Anterior cingulate cortex (tissue), 58 donors: ENCODE data around the gene USP22.
"Not testable (repeated sequence)": the region's sequence is repeated elsewhere in the genome, so short reads cannot be mapped to it uniquely, and the experiment has no call there.

Experiments
- DNase-seq, 58 donors: peaks; one replicate each; lab custom pipeline; 2025; lab: John Stamatoyannopoulos, UW

USP22 gene

DNA sequence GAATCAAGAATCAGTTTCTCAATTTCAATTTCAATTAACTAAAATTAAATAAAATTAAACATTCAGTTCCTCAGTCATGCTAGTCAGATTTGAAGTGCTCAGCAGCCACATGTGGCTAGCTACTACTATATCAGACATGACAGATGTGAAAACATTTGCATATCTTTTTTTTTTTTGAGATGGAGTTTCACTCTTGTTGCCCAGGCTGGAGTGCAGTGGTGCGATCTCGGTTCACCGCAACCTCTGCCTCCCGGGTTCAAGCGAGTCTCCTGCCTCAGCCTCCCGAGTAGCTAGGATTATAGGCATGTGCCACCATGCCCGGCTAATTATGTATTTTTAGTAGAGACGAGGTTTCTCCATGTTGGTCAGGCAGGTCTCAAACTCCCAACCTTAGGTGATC, 10.2 kb upstream of the USP22 start:
- DNase-seq, result not testable (repeated sequence)

DNA sequence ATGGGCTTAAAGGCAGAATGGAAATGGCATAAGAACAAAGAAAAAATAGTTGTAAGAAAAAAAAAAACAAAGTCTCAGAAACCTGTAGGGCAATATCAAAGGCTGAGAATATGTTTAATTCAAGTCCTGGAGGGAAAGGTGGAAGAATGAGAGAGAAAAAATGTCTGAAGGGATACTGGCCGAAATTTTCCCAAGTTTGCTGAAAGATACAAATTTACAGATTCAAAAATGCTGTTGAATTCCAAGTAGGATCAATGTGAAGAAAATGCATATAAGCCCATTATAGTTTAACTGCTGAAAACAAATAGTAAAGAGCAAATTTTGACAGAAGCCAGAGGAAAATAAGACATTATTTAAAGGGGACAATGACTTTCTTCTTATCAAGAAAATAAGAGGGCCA, 6.6 kb upstream of the USP22 start:
- no peak for DNase-seq

DNA sequence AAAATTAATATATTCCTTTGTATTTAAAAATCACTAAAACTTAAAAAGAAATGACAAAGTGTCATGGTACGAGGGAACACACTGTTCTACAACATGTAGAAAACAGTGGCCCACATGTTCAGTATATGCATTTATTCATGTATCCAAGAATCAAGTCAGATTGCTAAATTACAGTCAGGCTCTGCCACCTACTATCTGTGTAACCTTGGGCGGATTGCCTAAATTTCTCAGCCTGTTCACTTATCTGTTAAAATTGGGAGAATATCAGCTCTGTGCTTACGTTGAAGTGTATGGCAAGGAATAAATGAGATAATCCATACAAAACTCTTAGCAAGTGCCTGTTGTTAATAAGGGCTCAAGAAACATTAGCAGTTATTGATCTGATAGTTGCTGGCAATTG, 3.4 kb upstream of the USP22 start:
- no peak for DNase-seq

DNA sequence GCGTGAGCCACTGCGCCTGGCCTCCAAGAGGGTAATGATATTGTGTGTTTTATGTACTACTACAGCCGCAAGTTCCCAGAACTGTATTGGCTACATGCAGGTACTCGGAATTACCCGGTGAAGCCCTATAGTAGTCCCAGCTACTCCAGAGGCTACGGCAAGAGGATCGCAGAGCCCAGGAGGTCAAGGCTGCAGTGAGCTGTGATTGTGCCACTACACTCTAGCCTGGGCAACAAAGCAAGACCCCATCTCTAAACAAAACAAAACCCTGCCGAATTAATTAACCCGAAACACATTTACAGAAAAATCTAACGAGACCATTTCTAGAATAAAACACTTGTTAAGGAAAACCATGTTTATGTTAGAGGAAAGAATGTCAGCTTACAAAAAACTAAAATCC, 2.2 kb upstream of the USP22 start:
- DNase-seq, result no peak

DNA sequence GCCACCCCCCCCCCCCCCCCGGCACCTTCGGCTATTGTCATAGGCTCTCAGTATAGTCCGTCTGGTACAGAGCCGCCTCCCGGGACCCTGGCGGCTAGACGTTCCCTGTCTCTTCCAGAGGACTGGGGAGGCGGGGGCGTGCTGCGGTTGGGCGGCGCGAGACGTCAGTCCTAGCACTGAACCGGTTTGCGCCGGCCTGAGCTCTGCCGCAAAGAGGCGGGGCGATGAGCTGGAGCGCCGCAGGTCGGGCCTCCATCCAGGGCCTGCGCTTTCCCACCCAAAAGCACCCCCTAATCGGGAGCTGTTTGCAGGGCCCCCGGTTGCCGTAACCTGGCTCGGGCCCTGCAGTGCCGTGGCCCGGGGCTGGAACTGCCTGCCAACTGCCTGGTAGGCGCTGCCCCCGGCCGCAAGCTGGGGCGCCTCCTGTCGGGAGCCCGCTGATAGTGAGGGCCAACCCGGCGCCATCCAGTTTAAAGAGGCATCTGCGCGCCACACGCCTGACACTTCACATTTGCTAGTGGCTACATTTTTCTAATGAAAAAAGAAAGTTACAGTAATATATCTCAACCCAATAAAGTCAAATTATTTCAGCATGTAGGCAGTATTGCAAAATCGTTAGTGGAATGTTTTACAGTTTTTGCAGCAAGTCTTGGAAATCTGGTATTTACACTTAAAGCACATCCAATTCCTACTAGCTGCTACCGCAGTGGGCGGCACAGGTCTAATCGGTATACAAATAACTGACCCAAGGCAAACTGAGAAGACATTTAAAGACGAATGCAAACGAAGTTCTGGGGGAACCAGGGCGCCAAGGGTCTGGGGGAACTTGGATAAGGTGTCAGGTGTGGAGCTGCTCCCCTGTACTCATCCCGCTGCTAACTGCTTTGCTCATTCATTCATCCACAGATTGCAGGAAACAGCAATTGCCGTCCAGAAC, 753 bp upstream of the USP22 start:
- DNase-seq, result peak; percentile 62 to 100 (median 98)

DNA sequence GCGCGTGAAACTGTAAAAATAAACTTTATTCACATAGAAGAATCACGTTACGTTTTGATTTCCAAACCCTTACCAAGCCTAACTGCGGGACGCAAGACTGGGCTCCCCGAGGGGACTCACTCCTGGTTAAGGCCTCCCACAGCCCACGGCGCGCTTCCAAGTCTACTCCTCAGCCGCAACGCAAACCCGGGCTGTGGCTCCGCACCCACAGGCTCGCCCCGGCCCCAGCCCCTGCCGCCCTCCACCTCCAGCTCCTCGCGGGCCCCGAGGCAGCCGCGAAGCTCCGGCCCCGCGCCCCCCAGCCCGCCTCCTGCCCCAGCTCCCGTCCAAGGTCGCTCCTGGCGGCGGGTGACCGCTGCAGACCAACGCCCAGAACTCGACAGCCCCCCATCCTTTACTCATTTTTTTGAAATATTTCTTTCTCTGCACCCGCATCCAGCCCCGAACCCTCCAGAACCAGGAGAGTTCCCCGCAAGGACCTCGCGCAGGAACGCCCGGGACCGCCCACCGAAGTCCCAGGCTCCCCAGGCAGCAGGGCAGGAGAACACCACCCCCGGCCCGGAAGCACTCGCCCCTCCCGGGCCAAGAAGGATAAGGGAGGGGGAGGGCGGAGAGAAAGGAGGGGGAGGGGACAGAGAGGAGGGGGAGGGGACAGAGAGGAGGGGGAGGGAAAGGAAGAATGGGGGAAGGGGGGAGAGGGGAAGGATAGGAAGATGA, 912 bp downstream of the USP22 start:
- peak in 54 of 58 donors; percentile 18 to 84 (median 72) for DNase-seq

DNA sequence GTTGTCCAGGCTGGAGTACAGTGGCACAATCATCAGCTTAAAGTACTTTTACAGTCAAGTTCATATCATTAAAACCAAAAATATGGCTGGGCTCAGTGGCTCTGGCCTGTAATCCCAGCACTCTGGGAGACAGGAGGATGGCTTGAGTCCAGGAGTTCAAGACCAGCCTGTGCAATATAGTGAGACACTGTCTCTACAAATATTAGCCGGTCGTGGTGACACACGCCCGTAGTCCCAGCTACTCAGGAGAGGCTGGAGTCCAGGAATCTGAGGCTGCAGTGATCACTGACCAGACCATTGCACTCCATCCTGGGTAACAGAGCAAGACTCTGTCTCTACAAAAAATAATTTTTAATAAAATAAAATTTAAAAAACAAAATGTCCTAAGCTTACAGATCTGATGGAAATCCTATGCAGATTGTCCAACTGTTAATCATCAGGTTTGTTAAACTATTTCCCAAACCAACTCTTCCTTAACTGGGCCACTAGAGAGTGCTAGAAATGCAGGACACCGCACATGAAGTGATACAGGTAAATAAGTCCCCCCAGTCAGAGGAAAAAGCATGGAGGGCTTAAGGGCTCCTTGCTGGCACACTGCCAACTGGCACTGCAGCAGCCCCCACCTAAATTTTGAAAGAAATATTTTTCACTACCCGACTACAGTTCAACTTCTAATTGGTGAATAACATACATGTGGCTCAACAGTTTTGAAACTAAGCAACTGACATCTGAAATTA, 2.8 kb downstream of the USP22 start:
- peak in 1 of 58 donors; percentile 37 for DNase-seq

DNA sequence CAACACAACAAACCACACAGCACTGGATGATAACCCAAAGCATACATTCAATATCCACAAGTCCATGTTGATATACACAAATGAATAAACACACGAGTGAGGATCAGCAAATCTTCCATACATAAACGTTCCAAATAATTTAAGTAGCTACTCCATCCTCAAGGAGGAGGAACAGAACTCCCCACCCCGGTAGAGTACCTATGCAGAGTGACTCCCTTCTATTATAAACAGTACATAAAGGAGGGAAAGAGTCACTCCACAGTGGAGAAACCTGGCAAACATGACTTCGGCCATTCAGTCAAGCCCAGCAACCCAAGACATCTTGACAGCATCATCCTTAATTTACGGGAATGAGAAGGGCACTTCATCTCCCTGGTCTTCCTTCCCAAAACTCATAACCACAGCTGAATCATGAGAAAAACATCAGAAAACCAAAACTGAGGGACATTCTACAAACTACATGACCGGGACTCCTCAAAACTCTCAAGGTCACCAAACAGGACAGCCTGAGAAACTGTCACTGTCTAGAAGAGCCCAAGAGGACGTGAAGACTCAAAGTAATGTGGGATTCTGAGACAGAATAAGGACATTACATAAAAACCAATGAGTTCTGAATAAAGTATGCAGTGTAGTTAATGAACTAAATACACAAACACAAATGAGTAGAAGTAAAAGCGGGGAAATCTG, 5.6 kb downstream of the USP22 start:
- no peak for DNase-seq

DNA sequence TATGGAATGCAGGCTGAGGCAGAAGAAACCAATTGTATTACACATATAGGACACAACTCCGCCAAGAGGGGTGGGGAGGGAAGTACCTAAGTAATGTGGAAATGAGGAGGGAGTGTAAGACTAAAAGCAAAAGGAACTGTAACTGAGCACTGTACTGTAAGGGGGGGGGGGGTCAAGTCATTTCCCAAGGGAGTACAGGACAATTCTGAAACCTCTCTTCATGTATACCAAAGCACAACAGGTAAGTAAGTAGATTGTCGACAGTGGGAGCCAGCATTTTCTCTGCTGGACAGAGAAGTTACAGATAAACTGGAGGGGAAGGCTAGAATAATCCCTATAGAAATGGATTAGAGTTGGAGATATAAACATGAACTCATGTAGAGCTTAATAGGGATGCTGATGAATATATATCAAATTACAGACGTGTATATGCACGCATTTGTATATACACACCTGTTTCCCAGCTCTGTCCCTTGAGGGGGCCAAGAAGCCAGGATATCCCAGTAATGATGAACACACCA, 6.4 kb downstream of the USP22 start:
- no peak for DNase-seq

DNA sequence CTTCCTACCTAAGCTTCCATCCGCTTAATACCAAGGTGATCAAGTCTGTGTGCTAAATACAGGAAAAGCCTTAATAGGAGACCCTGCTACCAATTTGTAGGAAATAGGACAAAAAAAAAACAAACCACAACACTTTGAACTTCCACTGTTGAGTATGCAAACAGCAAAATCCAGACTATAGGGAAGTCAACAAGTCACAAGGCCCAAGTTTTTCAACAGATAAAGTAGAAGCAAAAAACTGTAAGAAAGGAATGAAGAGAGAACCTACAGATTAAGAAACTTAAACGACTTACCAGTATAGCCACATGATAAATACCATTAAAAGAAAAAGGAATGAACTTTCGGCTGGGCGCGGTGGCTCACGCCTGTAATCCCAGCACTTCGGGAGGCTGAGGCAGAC, 7.4 kb downstream of the USP22 start:
- no peak for DNase-seq

DNA sequence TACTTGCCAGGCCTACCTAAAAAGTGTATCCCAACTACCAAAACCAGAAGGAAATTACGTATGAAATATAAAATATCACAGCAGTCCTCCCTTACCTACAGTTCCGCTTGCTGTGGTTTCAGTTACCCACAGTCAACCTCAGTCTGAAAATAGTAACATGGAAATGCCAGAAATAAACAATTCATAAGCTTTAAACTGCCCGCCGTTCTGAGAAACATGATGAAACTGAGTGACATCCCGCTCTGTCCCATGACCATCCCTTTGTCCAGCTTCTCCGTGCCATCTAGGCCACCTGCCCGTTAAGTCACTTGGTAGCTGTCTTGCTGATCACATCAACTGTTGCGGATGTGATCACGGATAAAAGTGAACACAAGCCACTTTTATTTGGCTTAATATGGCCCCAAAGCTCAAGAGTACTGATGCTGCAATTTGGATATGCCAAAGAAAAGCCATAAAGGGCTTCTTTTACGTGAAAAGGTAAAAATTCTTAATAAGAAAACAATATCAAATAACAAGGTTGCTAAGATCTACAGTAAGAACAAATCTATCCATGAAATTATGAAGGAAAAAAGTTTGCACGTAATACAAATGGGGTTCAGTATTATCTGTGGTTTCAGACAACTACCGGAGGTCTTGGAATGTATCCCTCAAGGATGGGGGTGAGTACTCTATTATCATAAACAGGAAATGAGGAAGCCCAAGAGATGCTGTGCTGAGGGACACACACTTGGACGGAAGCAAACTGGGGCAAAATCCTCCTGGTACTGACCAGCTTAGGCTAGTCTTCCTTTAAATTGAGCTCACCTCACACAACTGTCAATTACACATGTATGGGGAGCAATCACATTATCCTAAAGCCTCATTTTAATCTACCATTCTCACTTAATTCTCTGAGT, 8.2 kb downstream of the USP22 start:
- DNase-seq, result peak in 5 of 58 donors; percentile 17 to 27 (median 26)

DNA sequence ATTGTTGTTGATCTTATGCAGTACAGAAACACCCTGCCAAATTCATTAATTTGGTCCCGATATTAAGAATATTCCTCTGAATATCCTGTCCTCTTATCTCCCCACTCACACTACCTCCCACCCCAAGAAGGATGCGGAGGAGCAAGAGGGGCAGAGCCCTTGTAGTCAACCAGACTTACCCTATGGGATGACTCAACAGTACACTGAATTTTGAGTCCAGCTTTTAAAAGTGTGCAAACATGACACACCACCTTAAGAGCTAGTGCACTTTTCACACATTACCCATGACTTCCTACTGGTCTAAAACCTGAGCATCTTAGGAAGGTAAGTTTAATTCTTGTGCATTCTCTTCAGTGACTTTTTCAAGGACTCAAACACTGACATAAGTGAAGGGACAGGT, 9.5 kb downstream of the USP22 start:
- DNase-seq, result no peak

DNA sequence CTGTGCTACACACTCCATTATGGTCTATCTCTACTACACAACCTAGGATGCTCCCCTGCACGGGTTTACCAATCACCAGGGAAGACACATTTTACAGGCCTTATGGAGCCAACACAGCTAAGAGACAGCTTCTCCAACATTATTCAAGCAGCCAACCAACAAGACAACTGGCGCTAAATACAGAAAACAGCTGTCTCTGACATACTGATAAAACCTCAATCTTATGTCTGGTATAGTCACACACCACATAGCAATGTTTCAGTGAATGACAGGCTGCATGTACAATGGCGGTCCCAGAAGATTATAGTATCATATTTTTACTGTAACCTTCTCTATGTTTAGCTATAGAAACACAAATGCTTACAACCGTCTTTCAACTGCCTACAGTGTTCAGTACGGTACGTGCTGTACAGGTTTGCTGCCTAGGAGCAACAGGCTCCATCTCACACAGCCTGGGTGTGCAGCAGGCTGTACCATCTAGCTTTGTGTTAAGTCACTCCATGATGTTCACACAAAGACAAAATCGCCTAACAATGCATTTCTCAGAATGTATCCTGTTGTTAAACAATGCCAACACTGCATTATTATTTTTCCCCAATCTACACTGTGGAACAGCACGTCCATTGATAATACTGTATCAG, 10.9 kb downstream of the USP22 start:
- DNase-seq, result no peak

DNA sequence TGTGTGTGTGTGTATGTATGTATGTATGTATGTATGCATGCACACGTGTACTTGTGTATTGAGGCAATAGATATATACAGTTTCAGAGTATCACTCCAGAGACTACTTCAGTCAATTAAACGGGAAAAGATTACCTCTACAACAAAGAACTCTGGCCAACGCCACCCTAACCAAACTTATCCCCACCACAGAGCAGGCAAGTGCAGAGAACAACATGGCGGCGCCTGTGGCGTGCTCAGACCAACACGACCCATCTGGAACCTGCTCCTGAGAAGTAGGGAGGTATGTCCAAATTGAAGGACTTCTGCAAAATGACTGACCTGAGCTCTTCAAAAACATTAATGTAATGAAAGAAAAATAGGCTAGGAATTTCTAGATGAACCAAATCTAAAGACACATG, 12.4 kb downstream of the USP22 start:
- DNase-seq, result no peak

DNA sequence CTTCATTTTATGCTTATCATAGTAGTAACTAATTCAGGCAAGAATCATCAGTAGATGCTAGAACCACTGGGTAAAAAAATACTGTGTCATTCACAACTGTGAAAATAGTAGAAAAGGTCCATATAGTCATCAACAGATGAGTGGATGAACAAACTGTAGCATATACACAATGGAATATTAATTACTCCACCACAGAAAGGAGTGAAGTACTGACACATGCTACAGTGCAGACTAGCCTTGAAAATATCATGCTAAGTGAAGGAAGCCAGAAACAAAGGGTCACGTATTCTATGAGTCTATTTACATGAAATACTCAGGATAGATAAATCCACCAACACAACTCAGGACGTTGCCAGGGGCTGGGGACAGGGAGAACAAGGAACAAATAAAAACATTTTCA, 13.3 kb downstream of the USP22 start:
- no peak for DNase-seq

DNA sequence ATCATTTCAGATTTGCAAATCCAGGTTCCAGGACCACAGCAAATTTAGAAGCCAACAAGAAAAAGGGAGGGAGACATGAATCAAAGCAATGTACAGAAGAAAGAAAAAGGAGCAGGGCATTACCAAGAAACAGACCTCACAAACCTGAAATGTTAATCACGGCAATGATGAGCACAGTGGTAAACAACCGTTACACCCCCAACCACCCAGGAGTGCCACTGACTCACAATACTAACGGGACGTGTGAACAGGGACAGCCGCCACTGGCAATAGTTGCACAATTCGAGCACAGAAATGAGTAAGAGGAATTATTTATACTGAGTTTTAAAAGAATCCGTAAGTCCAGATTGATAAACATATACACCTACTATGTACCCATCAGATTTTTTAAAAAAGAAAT, 13.8 kb downstream of the USP22 start:
- peak in 1 of 58 donors; percentile 32 for DNase-seq

DNA sequence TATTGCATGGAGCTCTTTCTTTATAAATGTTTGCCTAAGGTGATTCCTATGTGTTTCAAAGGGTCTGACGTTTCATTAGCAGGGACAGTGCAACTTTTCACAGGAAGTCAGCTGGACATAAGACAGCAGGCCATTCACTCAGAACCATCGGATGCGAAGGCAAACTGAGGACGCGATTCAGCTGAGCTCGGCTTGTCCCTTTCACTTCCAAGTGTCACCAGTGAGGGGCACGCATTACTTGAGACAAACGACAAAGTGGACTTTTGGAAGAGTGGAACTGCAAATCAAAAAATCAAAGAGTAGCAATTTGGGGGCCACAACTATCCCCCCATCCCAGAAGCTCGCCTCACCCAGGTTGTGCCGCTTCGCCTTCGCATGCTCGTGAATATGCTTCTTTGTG, 14.6 kb downstream of the USP22 start:
- peak in 5 of 58 donors; percentile 18 to 42 (median 33) for DNase-seq

DNA sequence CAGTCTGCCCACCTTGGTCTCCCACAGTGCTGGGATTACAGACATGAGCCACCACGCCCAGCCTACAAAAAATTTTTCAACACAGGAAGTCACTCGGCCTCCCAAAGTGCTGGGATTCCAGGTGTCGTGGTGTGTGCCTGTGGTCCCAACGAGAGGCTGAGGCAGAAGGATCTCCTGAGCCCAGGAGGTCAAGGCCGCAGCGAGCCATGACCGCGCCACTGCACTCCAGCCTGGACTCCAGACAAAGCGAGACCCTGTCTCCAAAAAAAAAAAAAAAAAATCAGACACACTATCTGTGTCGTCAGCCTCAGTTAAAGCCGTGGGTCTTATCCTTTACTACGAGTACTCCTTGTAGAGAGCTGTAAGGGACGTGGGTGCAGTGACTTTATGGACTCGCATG, 15.8 kb downstream of the USP22 start:
- DNase-seq, result no peak

DNA sequence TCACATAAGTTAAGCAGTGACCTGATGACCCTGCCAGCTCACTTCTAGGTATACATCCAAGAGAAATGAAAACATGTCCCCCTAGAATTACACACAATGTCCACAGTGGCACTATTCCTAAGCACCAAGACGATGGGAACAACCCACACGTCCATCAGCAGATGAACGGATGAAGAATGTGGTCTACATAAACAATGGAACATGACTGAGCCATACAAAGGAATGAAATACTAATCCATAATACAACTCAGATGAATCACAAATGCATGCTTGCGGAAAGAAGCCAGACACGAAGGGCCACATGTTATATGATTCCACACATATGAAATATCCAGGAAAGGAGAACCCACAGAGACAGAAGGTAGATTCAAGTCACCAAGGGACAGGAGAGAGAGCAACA, 17.4 kb downstream of the USP22 start:
- no peak for DNase-seq
